ENCODE measurements around the gene SFI1. TPM values are rescaled to one million over a fixed set of nuclear protein-coding genes. Genes with fewer than 3 reads are reported as not detected.
"Not testable (repeated sequence)": the region's sequence is repeated elsewhere in the genome, so short reads cannot be mapped to it uniquely, and the experiment has no call there.

Gene SFI1
- total RNA-seq, 2 experiments from 2014 or later, result 221 to 234 TPM

- H3K4me1 Mint-ChIP-seq, result peaks cover 27% of the 10 kb centered on the region
- no peaks in the 10 kb centered on the region for H3K36me3 Mint-ChIP-seq (ENCODE audit: low read depth)
- H3K4me3 Mint-ChIP-seq, result no peak overlapping the region
- ATAC-seq (no peak), DNase-seq (no peak)
- ChIA-PET POLR2A (no interaction called here), CTCF (interaction anchor here (0.6 kb wide), 1 partner anchor 362 kb away, joined by 3 read pairs; no protein-coding TSS in a partner anchor)
- intact Hi-C loops (cut with DNase I, micrococcal nuclease), result no loop called here
- no peak overlapping the region for H3K27ac Mint-ChIP-seq
- H3K9me3 Mint-ChIP-seq (ENCODE audit: low read depth), result no peaks in the 10 kb centered on the region
- no peaks in the 10 kb centered on the region for H3K27me3 Mint-ChIP-seq
Observed at GRCh38 chr22:31659246-31659645, 162.9 kb downstream of the SFI1 start.

GRCh38 chr22:31660860-31661341, 164.6 kb downstream of the SFI1 start:
- peak overlapping the region; percentile 84 for H3K4me3 Mint-ChIP-seq
- not testable (repeated sequence) for H3K9me3 Mint-ChIP-seq (ENCODE audit: low read depth); H3K36me3 Mint-ChIP-seq (ENCODE audit: low read depth); H3K27me3 Mint-ChIP-seq
- ATAC-seq, result peak; percentile 49
- ChIA-PET POLR2A (interaction anchor here (0.8 to 2.1 kb wide), 3 partner anchors 16 to 88 kb away, joined by 4 to 14 read pairs (median 12); no protein-coding TSS in a partner anchor), CTCF (interaction anchor here (0.7 to 5.6 kb wide), 7 partner anchors 20 to 310 kb away, joined by 3 to 37 read pairs (median 4); no protein-coding TSS in a partner anchor)
- DNase-seq, result peak; percentile 78
- H3K27ac Mint-ChIP-seq, result peak overlapping the region; percentile 94
- intact Hi-C loops (cut with DNase I, micrococcal nuclease), result loop anchor here (2.0 to 10.0 kb wide), 6 partner anchors 14 to 751 kb away; partner anchors contain the start of genes RFPL2 (in 1 of the 2) and RTCB (in 1 of the 2)
- peaks cover 30% of the 10 kb centered on the region for H3K4me1 Mint-ChIP-seq

GRCh38 chr22:31661851-31662667, 165.7 kb downstream of the SFI1 start, which contains the start of gene PISD:
Gene PISD (minus strand): TSS chr22:31662215. CDS start chr22:31662208, 7 bp downstream.
- DNase-seq, result peak; percentile 98
- intact Hi-C loops (cut with DNase I, micrococcal nuclease), result loop anchor here (1.0 to 10.0 kb wide), 16 partner anchors 14 to 813 kb away; partner anchors contain the start of genes DRG1 (in 1 of the 2), FBXO7 (in 1 of the 2), PRR14L (in 1 of the 2) and RFPL2 (in 1 of the 2)
- peaks cover 2% of the 10 kb centered on the region for H3K27me3 Mint-ChIP-seq
- POLR2A ChIA-PET, result interaction anchor here (0.6 to 2.1 kb wide), 13 partner anchors 15 to 289 kb away, joined by 3 to 14 read pairs (median 4); partner anchors contain the start of genes DEPDC5 and PRR14L
- CTCF ChIA-PET, result interaction anchor here (0.6 to 5.6 kb wide), 20 partner anchors 9 to 370 kb away, joined by 3 to 37 read pairs (median 3); partner anchors contain the start of genes PIK3IP1 and PRR14L
- ATAC-seq, result peak; percentile 89
- H3K9me3 Mint-ChIP-seq (ENCODE audit: low read depth), result no peaks in the 10 kb centered on the region
- H3K27ac Mint-ChIP-seq, result peak within 1 kb of the TSS; percentile 94
- H3K36me3 Mint-ChIP-seq (ENCODE audit: low read depth), result no peaks in the 10 kb centered on the region
- H3K4me1 Mint-ChIP-seq, result peaks cover 30% of the 10 kb centered on the region
- H3K4me3 Mint-ChIP-seq, result peak within 1 kb of the TSS; percentile 84

- ChIA-PET CTCF (interaction anchor here (0.7 to 5.6 kb wide), 13 partner anchors 10 to 429 kb away, joined by 3 to 37 read pairs (median 3); partner anchors contain the start of gene PRR14L), POLR2A (interaction anchor here (0.6 to 2.1 kb wide), 13 partner anchors 14 to 812 kb away, joined by 3 to 14 read pairs (median 5); partner anchors contain the start of genes DEPDC5 and PRR14L)
- intact Hi-C loops (cut with DNase I, micrococcal nuclease), result loop anchor here (1.0 to 10.0 kb wide), 15 partner anchors 14 to 812 kb away; partner anchors contain the start of genes DRG1 (in 1 of the 2), FBXO7 (in 1 of the 2), PRR14L (in 1 of the 2) and RFPL2 (in 1 of the 2)
- Mint-ChIP-seq H3K4me3 (peak overlapping the region; percentile 84), H3K4me1 (peaks cover 29% of the 10 kb centered on the region), H3K27ac (peak overlapping the region; percentile 94), H3K9me3 (ENCODE audit: low read depth) (no peaks in the 10 kb centered on the region), H3K36me3 (ENCODE audit: low read depth) (no peaks in the 10 kb centered on the region), H3K27me3 (peaks cover 2% of the 10 kb centered on the region)
- ATAC-seq, result no peak
- DNase-seq, result no peak
Observed at GRCh38 chr22:31662668-31663037, 166.3 kb downstream of the SFI1 start.

Small RNA genes lying within 50 kb of the gene (microRNA-seq; reads per million reads assigned to microRNA genes)
- gene MIR7109 (ENCODE audit: borderline replicate concordance), result not detected

Other genes with a start within 250 kb of the SFI1 start
- gene PIK3IP1, start 204.0 kb upstream of the SFI1 start, total RNA-seq, result 10 to 100 TPM; 14.2 to 15.1 TPM
- 10 to 100 TPM; 22.9 to 23.9 TPM for gene PATZ1, start 150.2 kb upstream of the SFI1 start, total RNA-seq
- gene DRG1, start 96.9 kb upstream of the SFI1 start, total RNA-seq, result 100 to 1,000 TPM; 104 to 106 TPM
- gene EIF4ENIF1, start 6.7 kb upstream of the SFI1 start, total RNA-seq, result 10 to 100 TPM; 45.4 to 75.0 TPM
- 10 to 100 TPM; 30.3 to 37.9 TPM for gene PISD, start 165.7 kb downstream of the SFI1 start, total RNA-seq

All from activated CD4-positive, alpha-beta T cell treated with anti-CD3 and anti-CD28 coated beads for 36 hours (primary cell).